Liver (tissue), 9 donors: ENCODE results near the gene SKI. TPM values are rescaled to one million over a fixed set of nuclear protein-coding genes. Genes with fewer than 3 reads are reported as not detected.

Experiments
- DNase-seq: peaks from one replicate; pipeline ENCODE4 v3.0.0-alpha.2; 2017; ENCODE audit warnings: low spot score
- H3K27ac ChIP-seq, 2 donors: one replicate each; pipeline ENCODE4 v1.7.0; 2013; ENCODE audit warnings: inconsistent platforms in 2 of 2, low read length in 2 of 2, control low read depth in 1 of 2, low read depth in 1 of 2, mild to moderate bottlenecking in 1 of 2
- H3K27me3 ChIP-seq, 4 donors: one replicate each; pipeline versions ENCODE4 v1.6.1 to v1.7.0; 2013; ENCODE audit warnings: low read length in 3 of 4, inconsistent platforms in 1 of 4, mild to moderate bottlenecking in 1 of 4, moderate library complexity in 1 of 4; ENCODE audit not compliant: control insufficient read depth in 4 of 4, insufficient read depth in 4 of 4
- H3K36me3 ChIP-seq, 4 donors: one replicate each; pipeline versions ENCODE4 v1.6.1 to v1.7.0; 2013; ENCODE audit warnings: low read length in 3 of 4, mild to moderate bottlenecking in 3 of 4, low read depth in 1 of 4, moderate library complexity in 1 of 4; ENCODE audit not compliant: control insufficient read depth in 4 of 4, insufficient read depth in 3 of 4
- H3K4me1 ChIP-seq, 4 donors: one replicate each; pipeline versions ENCODE4 v1.6.1 to v1.7.0; 2013; ENCODE audit warnings: low read length in 3 of 4, mild to moderate bottlenecking in 3 of 4, moderate library complexity in 1 of 4; ENCODE audit not compliant: control insufficient read depth in 4 of 4, insufficient read depth in 4 of 4
- H3K4me3 ChIP-seq, 3 donors: one replicate each; pipeline versions ENCODE4 v1.6.1 to v1.7.0; 2013; ENCODE audit warnings: low read length in 3 of 3, control low read depth in 1 of 3, low read depth in 1 of 3, mild to moderate bottlenecking in 1 of 3
- H3K9ac ChIP-seq, 2 donors: one replicate each; pipeline ENCODE4 v1.7.0; 2013; ENCODE audit warnings: low read length in 2 of 2, mild to moderate bottlenecking in 2 of 2, moderate library complexity in 2 of 2, control low read depth in 1 of 2, low read depth in 1 of 2
- H3K9me3 ChIP-seq, 4 donors: one replicate each; pipeline versions ENCODE4 v1.6.1 to v1.7.0; 2013; ENCODE audit warnings: low read length in 3 of 4; ENCODE audit not compliant: control insufficient read depth in 4 of 4
- ATF3 ChIP-seq: IDR thresholded peaks from 2 replicates; pipeline ENCODE4 v1.6.1; 2016; ENCODE audit warnings: antibody characterized with exemption
- CTCF ChIP-seq: fragments of 150-350 bp; IDR thresholded peaks from 2 replicates; pipeline ENCODE4 v1.5.1; 2017; ENCODE audit warnings: improper control_type of control experiment, low read depth, low read length; ENCODE audit not compliant: missing input control
- EGR1 ChIP-seq, 2 donors: IDR thresholded peaks; 2 replicates each; pipeline ENCODE4 v1.6.1; 2016 to 2018; ENCODE audit warnings: antibody characterized with exemption in 2 of 2, low read depth in 2 of 2
- FOXA1 ChIP-seq: IDR thresholded peaks from 2 replicates; pipeline ENCODE4 v1.6.1; 2016; ENCODE audit warnings: antibody characterized with exemption
- FOXA2 ChIP-seq: IDR thresholded peaks from 2 replicates; pipeline ENCODE4 v1.6.1; 2016; ENCODE audit warnings: antibody characterized with exemption
- GABPA ChIP-seq, 2 donors: IDR thresholded peaks in 1 of 2; conservative IDR thresholded peaks in 1 of 2; 2 replicates each; pipeline ENCODE4 v1.6.1; 2016; ENCODE audit warnings: antibody characterized with exemption in 2 of 2, mild to moderate bottlenecking in 1 of 2, moderate library complexity in 1 of 2
- HNF4A ChIP-seq, 2 donors: conservative IDR thresholded peaks; 2 replicates each; pipeline ENCODE4 v1.6.1; 2016; ENCODE audit warnings: antibody characterized with exemption in 2 of 2, mild to moderate bottlenecking in 2 of 2
- HNF4G ChIP-seq: IDR thresholded peaks from 2 replicates; pipeline ENCODE4 v1.6.1; 2016; ENCODE audit warnings: antibody characterized with exemption
- JUND ChIP-seq, 2 donors: IDR thresholded peaks; 2 replicates each; pipeline ENCODE4 v1.6.1; 2016; ENCODE audit warnings: antibody characterized with exemption in 2 of 2
- MAX ChIP-seq: IDR thresholded peaks from 2 replicates; pipeline ENCODE4 v1.6.1; 2016; ENCODE audit warnings: antibody characterized with exemption
- NR2F2 ChIP-seq: IDR thresholded peaks from 2 replicates; pipeline ENCODE4 v1.6.1; 2016; ENCODE audit warnings: antibody characterized with exemption
- RAD21 ChIP-seq, 2 donors: IDR thresholded peaks; 2 replicates each; pipeline ENCODE4 v1.6.1; 2016; ENCODE audit warnings: antibody characterized with exemption in 2 of 2, mild to moderate bottlenecking in 2 of 2
- REST ChIP-seq: IDR thresholded peaks from 2 replicates; pipeline ENCODE4 v1.6.1; 2016; ENCODE audit warnings: antibody characterized with exemption, mild to moderate bottlenecking
- RXRA ChIP-seq, 2 donors: IDR thresholded peaks; 2 replicates each; pipeline ENCODE4 v1.6.1; 2017 to 2018; ENCODE audit warnings: antibody characterized with exemption in 2 of 2, mild to moderate bottlenecking in 1 of 2
- SP1 ChIP-seq: IDR thresholded peaks from 2 replicates; pipeline ENCODE4 v1.6.1; 2018; ENCODE audit warnings: antibody characterized with exemption, mild to moderate bottlenecking
- TAF1 ChIP-seq: conservative IDR thresholded peaks from 2 replicates; pipeline ENCODE4 v1.6.1; 2016; ENCODE audit warnings: antibody characterized with exemption, mild to moderate bottlenecking
- YY1 ChIP-seq: IDR thresholded peaks from 2 replicates; pipeline ENCODE4 v1.6.1; 2016; ENCODE audit warnings: antibody characterized with exemption, mild to moderate bottlenecking
- ZBTB33 ChIP-seq: IDR thresholded peaks from 2 replicates; pipeline ENCODE4 v1.6.1; 2016; ENCODE audit warnings: antibody characterized with exemption
- WGBS: extraction: QIAGEN DNeasy Blood & Tissue Kit; methylation state at CpG from one replicate; pipeline ENCODE4 v1.1.7; 2013; 5-methylcytosine and 5-hydroxymethylcytosine counted together
- polyA plus RNA-seq, 2 donors: library from polyadenylated mRNA; stranded (reverse) in 1 of 2; unstranded in 1 of 2; fragments of 200-250 nt in 1 of 2; fragments of >200 nt in 1 of 2; fragmentation: Nextera tagmentation in 1 of 2; extraction: Ambion mirVana in 1 of 2; gene quantifications; one replicate each; pipeline versions ENCODE4 v1.2.1 to v1.2.3, GENCODE V29; 2013 to 2015
- total RNA-seq, 2 donors: library from RNA; depleted of rRNA; stranded (reverse); fragments of >200 nt; gene quantifications; one replicate each; pipeline ENCODE4 v1.2.3, GENCODE V29; 2014
- donor health status: healthy.
- donor health status: healthy.
- donor health status: healthy.
- donor health status: healthy.
- donor health status: healthy.

Gene SKI
- total and polyA plus RNA-seq, 4 donors, result 3.2 to 21.3 (median 19.5) TPM

GRCh38 chr1:2196901-2197638 lies 31.0 kb upstream of the SKI start:
- peaks cover 3 to 24% (median 13%) of the 10 kb centered on the region in 4 donors for H3K4me1 ChIP-seq

More at GRCh38 chr1:2196901-2197638, 31.0 kb upstream of the SKI start:
- 92% methylated on average over 17 of the region's 17 CpGs for WGBS
- no peak for DNase-seq
- no peak overlapping the region for H3K27ac ChIP-seq
- no peak overlapping the region for H3K9ac ChIP-seq
- no peak overlapping the region for H3K4me3 ChIP-seq
- H3K27me3 ChIP-seq, result no peaks in the 10 kb centered on the region
- no peak for TF ChIP-seq FOXA1
- no peak for TF ChIP-seq HNF4A (conservative IDR thresholded peaks at IDR 0.05)
- no peak for TF ChIP-seq EGR1 (IDR thresholded peaks at IDR 0.05; ENCODE audit: low read depth in 2 of 2)
- no peak for TF ChIP-seq GABPA (IDR thresholded peaks at IDR 0.05 in 1 of 2, conservative IDR thresholded peaks at IDR 0.05 in 1 of 2)
- no peak for TF ChIP-seq FOXA2
- TF ChIP-seq JUND (IDR thresholded peaks at IDR 0.05), result no peak
- TF ChIP-seq ZBTB33, result no peak
- TF ChIP-seq TAF1, result no peak
- no peak for TF ChIP-seq RAD21 (IDR thresholded peaks at IDR 0.05)
- TF ChIP-seq YY1, result no peak
- TF ChIP-seq ATF3, result no peak
- no peak for TF ChIP-seq NR2F2
- no peak for TF ChIP-seq CTCF
- no peak for TF ChIP-seq HNF4G
- TF ChIP-seq REST, result no peak
- TF ChIP-seq MAX, result no peak
- TF ChIP-seq RXRA (IDR thresholded peaks at IDR 0.05), result no peak
- TF ChIP-seq SP1, result no peak
- no peaks in the 10 kb centered on the region for H3K36me3 ChIP-seq
- no peaks in the 10 kb centered on the region for H3K9me3 ChIP-seq
